GM12892 (cell line): ENCODE measurements around the gene VPS39.

ENCODE experiments used
- POLR2A ChIP-seq: IDR thresholded peaks from 2 replicates; pipeline ENCODE4 v1.6.1; 2011; ENCODE audit warnings: low read depth, low read length, control low read depth
- POLR2AphosphoS5 ChIP-seq: IDR thresholded peaks from 2 replicates; pipeline ENCODE4 v1.6.1; 2011; ENCODE audit warnings: low read depth, low read length, control low read depth

- no peak for TF ChIP-seq POLR2A
- TF ChIP-seq POLR2AphosphoS5: no peak
Measured at GRCh38 chr15:42185801-42186200, 22.3 kb downstream of the VPS39 start.
